ENCODE measurements around the gene KRTAP19-2.

Gene KRTAP19-2

DNA sequence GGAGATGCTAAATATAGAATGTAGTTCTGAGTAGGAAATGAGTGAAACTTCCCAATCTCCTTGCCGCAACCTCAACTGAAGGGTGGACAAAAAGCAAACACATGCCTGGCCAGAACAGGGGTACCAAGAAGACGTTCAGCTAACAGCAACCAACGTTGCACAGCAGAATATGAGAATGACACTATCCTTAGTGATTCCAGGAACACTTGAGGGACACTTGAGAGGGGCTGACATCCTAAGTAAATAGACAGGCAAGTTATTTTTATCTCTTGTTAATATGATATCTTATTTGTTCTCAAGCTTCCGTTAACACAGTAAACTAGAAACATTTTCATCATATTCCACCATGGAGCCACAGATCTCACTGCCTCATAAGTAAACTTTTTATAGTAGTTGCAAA, 8.0 kb downstream of the KRTAP19-2 start:
- TF ChIP-seq POU2F2 (IDR thresholded peaks at IDR 0.05; ENCODE audit: low read depth, low read length), result no peak
- TF ChIP-seq PAX5 (IDR thresholded peaks at IDR 0.05; ENCODE audit: insufficient read depth, low read length, severe bottlenecking), result no peak
- TF ChIP-seq TAF1 (IDR thresholded peaks at IDR 0.05; ENCODE audit: low read depth, low read length), result no peak
- no peak for TF ChIP-seq POLR2A (IDR thresholded peaks at IDR 0.05; ENCODE audit: low read depth, low read length)
- no peak for TF ChIP-seq POLR2AphosphoS5 (IDR thresholded peaks at IDR 0.05; ENCODE audit: low read depth, low read length)
- TF ChIP-seq SPI1 (IDR thresholded peaks at IDR 0.05; ENCODE audit: low read depth, low read length), result no peak
- no peak for FAIRE-seq

GRCh38 chr21:30478004-30478403, 9.2 kb downstream of the KRTAP19-2 start:
- DNase-seq (ENCODE audit: insufficient read length, low spot score) (no peak), FAIRE-seq (no peak)
- no peak for TF ChIP-seq TAF1 (IDR thresholded peaks at IDR 0.05; ENCODE audit: low read depth, low read length)
- no peak for TF ChIP-seq PAX5 (IDR thresholded peaks at IDR 0.05; ENCODE audit: insufficient read depth, low read length, severe bottlenecking)
- TF ChIP-seq SPI1 (IDR thresholded peaks at IDR 0.05; ENCODE audit: low read depth, low read length), result no peak
- no peak for TF ChIP-seq POLR2AphosphoS5 (IDR thresholded peaks at IDR 0.05; ENCODE audit: low read depth, low read length)
- TF ChIP-seq POLR2A (IDR thresholded peaks at IDR 0.05; ENCODE audit: low read depth, low read length), result no peak
- no peak for TF ChIP-seq POU2F2 (IDR thresholded peaks at IDR 0.05; ENCODE audit: low read depth, low read length)

More for the DNA sequence above, 8.0 kb downstream of the KRTAP19-2 start:
- DNase-seq (ENCODE audit: insufficient read length, low spot score), result no peak

DNA sequence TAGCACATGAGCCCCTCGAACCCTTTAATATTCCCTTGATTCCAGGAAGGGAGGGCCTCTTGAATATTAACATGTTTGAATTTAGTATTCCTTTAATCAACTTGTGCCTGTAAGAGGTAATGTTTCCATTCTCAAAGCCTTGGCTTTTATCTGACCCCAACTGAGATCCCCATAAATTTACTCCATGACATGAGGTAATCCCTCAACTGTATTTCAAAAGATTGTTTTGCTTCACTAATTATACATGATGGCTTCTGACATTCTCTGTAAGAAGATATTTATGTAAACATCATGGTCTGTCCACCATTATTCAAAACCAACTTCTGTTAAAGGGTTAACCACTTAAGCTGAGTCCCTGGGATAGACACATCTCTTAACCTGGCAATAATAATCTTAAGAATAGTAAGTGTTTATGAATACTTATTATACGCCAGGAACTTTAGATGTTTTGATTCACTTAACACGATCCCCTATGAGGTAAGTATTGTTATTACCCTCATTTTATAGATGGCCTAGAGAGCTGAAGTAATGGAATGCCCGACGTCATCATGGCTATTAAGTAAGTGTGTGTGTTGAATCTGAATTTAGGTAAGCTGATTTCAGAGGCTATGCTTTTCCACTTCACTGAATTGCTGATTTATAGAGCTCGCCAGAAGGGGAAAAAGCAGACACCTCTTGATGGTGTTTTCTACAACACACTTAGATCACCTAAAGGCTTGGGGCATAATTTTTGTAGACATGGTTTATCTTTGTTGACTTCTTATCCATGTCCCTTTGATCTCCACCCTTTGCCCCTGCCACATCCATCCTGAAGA, 18.1 kb downstream of the KRTAP19-2 start:
- no peak for FAIRE-seq
- TF ChIP-seq POLR2AphosphoS5 (IDR thresholded peaks at IDR 0.05; ENCODE audit: low read depth, low read length), result no peak
- no peak for TF ChIP-seq POU2F2 (IDR thresholded peaks at IDR 0.05; ENCODE audit: low read depth, low read length)
- TF ChIP-seq TAF1 (IDR thresholded peaks at IDR 0.05; ENCODE audit: low read depth, low read length), result no peak
- TF ChIP-seq SPI1 (IDR thresholded peaks at IDR 0.05; ENCODE audit: low read depth, low read length), result no peak
- no peak for TF ChIP-seq POLR2A (IDR thresholded peaks at IDR 0.05; ENCODE audit: low read depth, low read length)
- no peak for TF ChIP-seq PAX5 (IDR thresholded peaks at IDR 0.05; ENCODE audit: insufficient read depth, low read length, severe bottlenecking)
- no peak for DNase-seq (ENCODE audit: insufficient read length, low spot score)

DNA sequence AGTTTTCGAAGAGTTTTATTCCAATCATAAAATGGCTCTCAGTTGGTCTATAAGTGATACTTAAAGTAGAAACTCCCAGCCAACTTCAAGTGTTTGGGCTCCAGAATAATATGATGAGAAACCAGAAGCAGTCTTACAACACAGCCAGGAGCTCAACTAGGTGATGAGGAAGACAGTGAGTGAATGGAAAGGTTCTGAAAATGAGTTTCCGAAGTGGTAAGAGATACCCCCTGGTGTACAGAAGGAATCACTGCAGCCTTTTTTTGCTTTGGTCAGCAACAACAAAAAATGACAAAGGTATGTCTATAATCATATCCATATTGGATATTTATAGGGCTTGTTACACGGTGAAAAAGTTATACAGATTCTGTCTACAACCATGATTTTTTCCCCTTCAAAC, 23.5 kb downstream of the KRTAP19-2 start:
- DNase-seq (ENCODE audit: insufficient read length, low spot score), result peak; percentile 5

GRCh38 chr21:30448514-30448913, 38.7 kb downstream of the KRTAP19-2 start:
- DNase-seq (ENCODE audit: insufficient read length, low spot score), result no peak
- no peak for FAIRE-seq
- TF ChIP-seq POLR2A (IDR thresholded peaks at IDR 0.05; ENCODE audit: low read depth, low read length) (no peak), POLR2AphosphoS5 (IDR thresholded peaks at IDR 0.05; ENCODE audit: low read depth, low read length) (no peak), TAF1 (IDR thresholded peaks at IDR 0.05; ENCODE audit: low read depth, low read length) (no peak), PAX5 (IDR thresholded peaks at IDR 0.05; ENCODE audit: insufficient read depth, low read length, severe bottlenecking) (no peak), POU2F2 (IDR thresholded peaks at IDR 0.05; ENCODE audit: low read depth, low read length) (no peak), SPI1 (IDR thresholded peaks at IDR 0.05; ENCODE audit: low read depth, low read length) (no peak)

More for the DNA sequence above, 23.5 kb downstream of the KRTAP19-2 start:
- no peak for TF ChIP-seq POLR2A (IDR thresholded peaks at IDR 0.05; ENCODE audit: low read depth, low read length)
- no peak for TF ChIP-seq SPI1 (IDR thresholded peaks at IDR 0.05; ENCODE audit: low read depth, low read length)
- no peak for TF ChIP-seq PAX5 (IDR thresholded peaks at IDR 0.05; ENCODE audit: insufficient read depth, low read length, severe bottlenecking)
- no peak for TF ChIP-seq POLR2AphosphoS5 (IDR thresholded peaks at IDR 0.05; ENCODE audit: low read depth, low read length)
- no peak for TF ChIP-seq TAF1 (IDR thresholded peaks at IDR 0.05; ENCODE audit: low read depth, low read length)
- no peak for TF ChIP-seq POU2F2 (IDR thresholded peaks at IDR 0.05; ENCODE audit: low read depth, low read length)
- peak; percentile 33 for FAIRE-seq

- FAIRE-seq (no peak), DNase-seq (ENCODE audit: insufficient read length, low spot score) (no peak)
- TF ChIP-seq POLR2A (IDR thresholded peaks at IDR 0.05; ENCODE audit: low read depth, low read length), result no peak
- TF ChIP-seq TAF1 (IDR thresholded peaks at IDR 0.05; ENCODE audit: low read depth, low read length), result no peak
- TF ChIP-seq POU2F2 (IDR thresholded peaks at IDR 0.05; ENCODE audit: low read depth, low read length), result no peak
- TF ChIP-seq SPI1 (IDR thresholded peaks at IDR 0.05; ENCODE audit: low read depth, low read length), result no peak
- no peak for TF ChIP-seq POLR2AphosphoS5 (IDR thresholded peaks at IDR 0.05; ENCODE audit: low read depth, low read length)
- TF ChIP-seq PAX5 (IDR thresholded peaks at IDR 0.05; ENCODE audit: insufficient read depth, low read length, severe bottlenecking), result no peak
These were observed 40.2 kb downstream of the KRTAP19-2 start for GRCh38 chr21:30447056-30447455.

DNA sequence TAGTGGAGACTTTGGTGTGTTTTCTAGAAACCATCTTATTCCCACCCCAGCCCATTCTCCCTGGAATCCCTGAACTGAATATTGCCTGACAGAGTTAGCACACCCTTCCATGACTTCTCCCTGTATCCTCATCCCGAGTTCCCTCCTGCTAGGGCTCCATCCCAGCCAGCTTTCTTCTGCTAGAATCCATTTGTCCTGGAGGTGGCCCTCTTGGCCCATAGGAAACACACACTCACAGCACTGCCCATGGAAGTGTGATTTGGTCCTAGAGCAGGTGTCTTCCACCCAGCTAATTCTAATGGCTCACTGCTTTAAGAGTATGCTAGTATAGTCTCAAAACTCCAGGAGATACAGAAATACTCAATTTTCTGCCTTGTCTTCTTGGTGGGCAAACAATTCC, 43.0 kb downstream of the KRTAP19-2 start:
- DNase-seq (ENCODE audit: insufficient read length, low spot score) (no peak), FAIRE-seq (no peak)
- TF ChIP-seq SPI1 (IDR thresholded peaks at IDR 0.05; ENCODE audit: low read depth, low read length), result no peak
- TF ChIP-seq PAX5 (IDR thresholded peaks at IDR 0.05; ENCODE audit: insufficient read depth, low read length, severe bottlenecking), result no peak
- no peak for TF ChIP-seq POU2F2 (IDR thresholded peaks at IDR 0.05; ENCODE audit: low read depth, low read length)
- no peak for TF ChIP-seq POLR2AphosphoS5 (IDR thresholded peaks at IDR 0.05; ENCODE audit: low read depth, low read length)
- no peak for TF ChIP-seq POLR2A (IDR thresholded peaks at IDR 0.05; ENCODE audit: low read depth, low read length)
- TF ChIP-seq TAF1 (IDR thresholded peaks at IDR 0.05; ENCODE audit: low read depth, low read length), result no peak

GRCh38 chr21:30443226-30443625, 44.0 kb downstream of the KRTAP19-2 start:
- FAIRE-seq (no peak), DNase-seq (ENCODE audit: insufficient read length, low spot score) (no peak)
- no peak for TF ChIP-seq TAF1 (IDR thresholded peaks at IDR 0.05; ENCODE audit: low read depth, low read length)
- TF ChIP-seq POLR2AphosphoS5 (IDR thresholded peaks at IDR 0.05; ENCODE audit: low read depth, low read length), result no peak
- TF ChIP-seq POU2F2 (IDR thresholded peaks at IDR 0.05; ENCODE audit: low read depth, low read length), result no peak
- no peak for TF ChIP-seq SPI1 (IDR thresholded peaks at IDR 0.05; ENCODE audit: low read depth, low read length)
- TF ChIP-seq PAX5 (IDR thresholded peaks at IDR 0.05; ENCODE audit: insufficient read depth, low read length, severe bottlenecking), result no peak
- TF ChIP-seq POLR2A (IDR thresholded peaks at IDR 0.05; ENCODE audit: low read depth, low read length), result no peak

GRCh38 chr21:30439975-30440374, 47.3 kb downstream of the KRTAP19-2 start, which contains the start of gene KRTAP15-1:
TSS of gene KRTAP15-1 (plus strand) at chr21:30440275. CDS start at chr21:30440328, 53 bp downstream.
- no peak for DNase-seq (ENCODE audit: insufficient read length, low spot score)
- no peak for TF ChIP-seq POLR2A (IDR thresholded peaks at IDR 0.05; ENCODE audit: low read depth, low read length)
- FAIRE-seq, result no peak
